D341Med (cell line): ENCODE data around the gene SCAPER.
"Not testable (repeated sequence)": the region's sequence is repeated elsewhere in the genome, so short reads cannot be mapped to it uniquely, and the experiment has no call there.

ENCODE experiments used
- DNase-seq: peaks from one replicate; pipeline ENCODE4 v3.0.0; 2012; ENCODE audit warnings: low spot score

SCAPER gene

DNA sequence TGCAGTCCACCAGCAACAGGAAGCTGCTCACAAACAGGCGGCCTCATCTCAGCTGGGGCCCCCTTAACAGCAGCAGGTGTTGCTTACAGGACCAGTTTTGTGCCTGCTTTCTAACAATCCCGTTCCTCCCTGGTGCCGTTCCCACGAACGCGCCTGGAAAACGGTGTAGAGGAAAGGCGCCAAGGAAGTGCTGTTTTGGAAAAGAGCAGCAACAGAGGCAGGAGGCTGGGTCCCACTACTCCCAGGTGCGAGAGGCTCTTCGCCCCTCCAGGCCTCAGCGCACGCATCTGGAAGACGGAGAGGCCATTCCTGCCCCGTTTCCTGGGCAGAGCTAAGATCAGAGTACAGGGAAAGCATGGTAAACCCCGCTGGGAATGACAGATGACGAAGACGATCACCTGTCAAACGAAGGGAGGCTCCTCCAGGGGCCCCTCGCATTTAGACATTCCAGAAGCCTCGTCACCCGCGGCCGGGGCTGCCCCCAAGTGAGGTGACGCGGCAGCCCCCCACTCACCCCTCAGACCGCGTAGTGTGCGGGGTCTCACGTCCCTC is 603 bp downstream of the SCAPER start:
- no peak for DNase-seq

DNA sequence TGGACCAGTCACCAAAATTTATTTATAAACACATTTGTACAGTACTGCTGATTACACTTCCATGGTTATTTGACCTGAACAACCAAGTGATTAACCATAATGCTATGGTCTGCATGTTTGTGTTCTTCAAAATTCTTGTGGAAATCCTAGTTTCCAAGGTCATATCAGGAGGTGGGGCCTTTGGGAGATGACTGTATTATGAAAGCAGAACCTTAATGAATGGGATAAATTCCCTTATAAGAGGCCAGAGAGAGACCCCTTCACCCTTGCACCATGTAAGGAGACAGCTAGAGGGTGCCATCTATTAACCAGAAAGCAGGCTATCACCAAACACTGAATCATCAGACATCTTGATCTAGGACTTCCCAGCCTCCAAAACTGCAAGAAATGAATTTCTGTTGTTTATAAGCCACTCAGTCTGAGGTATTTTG is 1.9 kb downstream of the SCAPER start:
- DNase-seq, result peak; percentile 36

DNA sequence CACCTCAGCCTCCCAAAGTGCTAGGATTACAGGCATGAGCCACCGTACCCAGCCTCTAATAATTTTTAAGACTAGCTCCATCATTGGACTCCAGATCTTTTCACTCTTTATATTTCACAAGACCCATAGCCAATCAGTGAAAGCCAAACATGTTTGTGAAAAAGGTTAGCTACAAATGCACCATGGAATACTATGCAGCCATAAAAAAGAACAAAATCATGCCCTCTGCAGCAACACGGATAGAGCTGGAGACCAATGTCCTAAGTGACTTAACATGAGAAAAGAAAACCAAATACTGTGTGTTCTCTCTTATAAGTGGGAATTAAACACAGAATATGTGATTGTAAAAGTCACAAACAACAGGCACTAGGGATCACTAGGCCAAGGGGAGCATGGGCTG is 3.2 kb downstream of the SCAPER start:
- DNase-seq, result no peak

GRCh38 chr15:76899931-76900310 is 5.2 kb downstream of the SCAPER start:
- not testable (repeated sequence) for DNase-seq

DNA sequence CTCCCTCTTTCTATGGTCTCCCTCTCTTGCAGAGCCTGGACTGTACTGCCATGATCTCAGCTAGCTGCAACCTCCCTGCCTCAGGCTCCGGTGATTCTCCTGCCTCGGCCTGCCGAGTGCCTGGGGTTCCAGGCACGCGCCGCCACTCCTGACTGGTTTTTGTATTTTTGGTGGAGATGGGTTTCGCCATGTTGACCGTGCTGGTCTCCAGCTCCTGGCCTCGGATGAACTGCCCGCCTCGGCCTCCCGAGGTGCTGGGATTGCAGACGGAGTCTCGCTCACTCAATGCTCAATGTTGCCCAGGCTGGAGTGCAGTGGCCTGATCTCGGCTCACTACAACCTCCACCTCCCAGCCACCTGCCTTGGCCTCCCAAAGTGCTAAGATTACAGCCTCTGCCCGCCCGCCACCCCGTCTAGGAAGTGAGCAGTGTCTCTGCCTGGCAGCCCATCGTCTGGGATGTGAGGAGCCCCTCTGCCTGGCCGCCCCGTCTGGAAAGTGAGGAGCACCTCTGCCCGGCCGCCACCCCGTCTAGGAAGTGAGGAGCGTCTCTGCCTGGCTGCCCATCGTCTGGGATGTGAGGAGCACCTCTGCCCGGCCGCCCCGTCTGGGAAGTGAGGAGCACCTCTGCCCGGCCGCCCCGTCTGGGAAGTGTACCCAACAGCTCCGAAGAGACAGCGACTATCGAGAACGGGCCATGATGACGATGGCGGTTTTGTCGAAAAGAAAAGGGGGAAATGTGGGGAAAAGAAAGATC is 5.8 kb downstream of the SCAPER start:
- not testable (repeated sequence) for DNase-seq

DNA sequence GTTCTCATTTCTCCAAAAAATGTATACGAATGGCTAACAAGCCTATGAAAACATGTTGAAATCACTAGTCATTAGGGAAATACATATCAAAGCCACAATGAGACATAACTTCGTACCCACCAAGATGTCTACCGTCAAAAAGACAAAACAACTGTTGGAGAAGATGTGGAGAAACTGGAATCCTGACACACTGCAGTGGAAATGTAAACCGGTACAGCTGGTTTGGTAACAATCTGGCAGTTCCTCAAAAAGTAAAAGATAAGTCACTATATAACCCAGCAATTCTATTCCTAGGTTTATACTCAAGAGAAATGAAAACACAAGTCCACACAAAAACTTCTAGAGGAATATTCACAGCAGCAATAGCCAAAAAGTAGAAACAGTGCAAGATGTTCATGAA is 7.0 kb downstream of the SCAPER start:
- DNase-seq, result no peak

DNA sequence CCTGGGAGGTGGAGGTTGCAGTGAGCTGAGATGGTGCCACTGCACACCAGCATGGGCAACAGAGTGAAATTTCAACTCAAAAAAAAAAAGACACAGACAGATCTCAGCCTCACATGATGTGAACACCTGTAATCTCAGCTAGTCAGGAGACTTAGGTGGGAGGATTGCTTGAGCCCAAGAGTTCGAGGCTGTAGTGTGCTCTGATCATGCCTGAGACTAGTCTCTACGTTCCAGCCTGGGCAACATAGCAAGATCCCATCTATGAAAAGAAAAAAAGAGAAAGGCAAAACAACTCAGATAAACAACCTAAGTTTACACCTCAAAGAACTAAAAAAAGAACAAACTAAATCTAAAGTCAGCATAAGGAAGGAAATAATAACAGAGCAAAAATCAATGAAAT is 11.0 kb downstream of the SCAPER start:
- DNase-seq, result no peak

DNA sequence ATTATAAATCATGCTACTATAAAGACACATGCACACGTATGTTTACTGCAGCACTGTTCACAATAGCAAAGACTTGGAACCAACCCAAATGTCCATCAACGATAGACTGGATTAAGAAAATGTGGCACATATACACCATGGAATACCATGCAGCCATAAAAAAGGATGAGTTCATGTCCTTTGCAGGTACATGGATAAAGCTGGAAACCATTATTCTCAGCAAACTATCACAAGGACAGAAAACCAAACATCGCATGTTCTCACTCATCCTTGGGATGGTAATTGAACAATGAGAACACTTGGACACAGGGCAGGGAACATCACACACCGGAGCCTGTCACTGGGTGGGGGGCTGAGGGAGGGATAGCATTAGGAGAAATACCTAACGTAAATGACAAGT is 12.3 kb downstream of the SCAPER start:
- DNase-seq, result not testable (repeated sequence)

GRCh38 chr15:76887280-76888141 is 17.6 kb downstream of the SCAPER start:
- DNase-seq, result not testable (repeated sequence)

- DNase-seq, result no peak
Measured at GRCh38 chr15:76885212-76885611, 19.9 kb downstream of the SCAPER start.

GRCh38 chr15:76875911-76876310 is 29.2 kb downstream of the SCAPER start:
- DNase-seq, result no peak

DNA sequence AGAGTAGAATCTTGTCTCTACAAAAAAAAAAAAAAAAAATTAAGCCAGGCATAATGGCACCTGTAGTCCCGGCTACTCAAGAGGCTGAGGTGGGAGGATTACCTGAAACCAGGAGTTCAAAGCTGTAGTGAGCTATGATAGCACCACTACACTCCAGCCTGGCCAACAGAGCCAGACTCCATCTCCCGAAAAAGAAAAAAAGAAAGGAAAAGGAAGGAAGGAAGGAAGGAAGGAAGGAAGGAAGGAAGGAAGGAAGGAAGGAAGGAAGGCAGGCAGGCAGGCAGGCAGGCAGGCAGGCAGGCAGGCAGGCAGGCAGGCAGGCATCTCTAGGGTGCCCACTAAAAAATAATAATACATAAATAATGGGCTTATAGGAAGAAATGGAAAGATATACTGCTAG is 32.1 kb downstream of the SCAPER start:
- not testable (repeated sequence) for DNase-seq

DNA sequence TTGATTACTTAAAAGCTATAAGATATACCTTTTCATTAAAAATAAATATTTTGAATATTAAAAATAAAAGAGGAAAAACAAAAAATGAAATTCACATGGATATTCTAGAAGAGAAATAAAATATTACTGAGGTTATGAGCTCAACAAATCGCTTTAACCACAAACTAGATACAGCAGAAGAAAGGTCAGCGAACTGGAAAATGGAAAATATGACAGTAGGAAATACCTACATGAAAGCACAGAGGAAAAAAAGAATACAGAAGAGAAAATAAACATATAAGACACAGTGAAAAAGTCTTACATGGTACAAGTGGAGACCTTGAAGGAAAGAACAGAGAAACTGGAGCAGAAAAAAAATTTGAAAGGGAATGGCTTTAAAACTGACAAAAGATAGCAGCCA is 33.2 kb downstream of the SCAPER start:
- DNase-seq, result no peak

DNA sequence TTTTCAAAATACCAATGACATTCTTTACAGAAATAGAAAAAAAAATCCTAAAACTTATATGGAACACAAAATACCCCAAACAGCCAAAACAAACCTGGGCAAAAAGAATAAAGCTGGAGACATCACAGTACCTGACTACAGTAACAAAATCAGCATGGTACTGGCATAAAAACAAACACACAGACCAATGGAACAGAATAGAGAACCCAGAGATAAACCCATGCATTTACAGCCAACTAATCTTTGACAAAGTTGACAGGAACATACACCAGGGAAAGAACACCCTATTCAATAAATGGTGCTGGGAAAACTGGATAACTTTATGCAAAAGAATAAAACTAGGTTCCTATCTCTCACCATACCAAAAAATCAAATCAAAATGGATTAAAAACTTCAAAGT is 36.4 kb downstream of the SCAPER start:
- DNase-seq, result no peak

DNA sequence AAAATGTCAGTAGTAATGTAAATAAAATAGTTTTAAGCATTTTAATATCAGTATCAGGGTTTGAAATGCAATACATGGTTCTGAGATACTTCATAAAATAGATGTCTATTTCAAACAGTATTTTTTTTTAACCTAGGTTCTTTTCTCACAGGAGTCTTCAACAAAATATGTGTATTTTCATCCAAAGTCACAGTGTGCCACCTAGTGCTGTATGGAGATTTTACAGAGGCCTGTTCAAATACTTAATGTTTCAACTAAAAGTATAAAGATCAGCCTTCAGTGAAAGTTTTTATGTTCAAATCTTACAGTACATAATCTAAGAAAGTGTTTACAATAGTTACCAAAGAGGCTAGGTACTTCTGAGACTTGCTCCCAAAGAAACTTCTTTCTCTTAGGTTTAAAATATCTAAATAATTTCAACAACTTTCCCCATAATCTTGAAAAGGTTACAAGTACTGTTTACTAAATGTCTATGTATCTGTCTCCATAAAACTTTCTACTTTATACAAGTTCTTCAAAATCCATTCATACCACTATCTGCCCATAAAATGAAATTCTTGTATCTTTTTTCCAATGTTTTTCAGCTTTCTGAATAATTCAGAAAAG is 38.3 kb downstream of the SCAPER start:
- no peak for DNase-seq

DNA sequence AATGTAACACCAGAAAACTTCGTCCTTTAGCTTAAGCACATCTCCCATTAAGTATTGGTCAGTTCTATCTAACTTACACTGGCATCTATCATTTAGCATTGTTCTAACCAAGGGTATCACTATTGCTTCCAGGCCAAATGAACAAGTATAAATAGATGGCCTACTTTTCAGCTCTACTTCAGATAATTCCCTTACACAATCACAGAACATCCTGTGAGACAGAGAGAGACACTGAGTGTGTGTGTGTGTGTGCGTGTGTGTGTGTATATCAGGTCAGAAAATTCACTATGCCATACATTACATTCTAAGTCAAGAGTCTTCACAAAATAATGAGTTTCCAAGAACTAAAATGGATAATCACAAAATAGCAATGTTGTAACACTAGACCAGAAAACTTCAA is 39.1 kb downstream of the SCAPER start:
- no peak for DNase-seq

DNA sequence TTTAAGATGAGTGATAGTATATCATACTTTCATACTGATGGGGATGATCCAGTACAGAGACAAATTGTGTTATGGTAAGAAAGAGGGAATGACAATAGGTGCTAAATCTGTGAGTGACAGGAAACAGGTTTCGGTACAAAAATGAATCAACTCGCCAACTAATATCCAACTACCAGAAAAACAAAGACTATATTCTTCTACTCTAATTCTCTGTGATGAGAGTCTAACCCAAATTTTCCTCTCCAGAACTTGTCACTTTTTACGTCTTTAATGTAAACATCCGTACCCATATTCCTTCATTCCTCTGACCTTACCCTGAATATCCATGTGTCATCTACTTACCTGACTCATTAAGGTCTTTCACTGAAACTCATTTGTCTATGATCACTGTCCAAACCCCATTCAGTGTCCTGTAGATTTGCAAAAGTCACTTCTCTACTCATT is 39.6 kb downstream of the SCAPER start:
- DNase-seq, result no peak

DNA sequence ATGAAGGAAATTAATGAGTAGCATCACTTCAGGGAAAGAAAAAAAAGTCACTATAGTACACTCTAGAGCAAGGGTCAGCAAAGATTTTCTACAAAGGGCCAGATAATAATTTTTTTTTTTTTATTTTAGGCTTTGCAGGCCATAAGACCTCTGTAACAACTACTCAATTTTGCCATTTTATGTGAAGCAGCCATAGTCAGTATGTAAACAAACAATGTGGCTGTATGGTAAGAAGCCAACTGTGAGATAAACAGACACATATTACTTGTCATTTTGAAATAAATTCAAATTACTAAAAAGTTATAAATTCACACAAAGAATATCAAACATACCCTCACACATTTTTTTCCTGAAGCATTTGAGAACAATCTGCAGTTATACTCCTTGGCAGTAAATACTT is 40.6 kb downstream of the SCAPER start:
- DNase-seq, result no peak

- DNase-seq, result no peak
Measured at GRCh38 chr15:76863693-76864092, 41.4 kb downstream of the SCAPER start.

DNA sequence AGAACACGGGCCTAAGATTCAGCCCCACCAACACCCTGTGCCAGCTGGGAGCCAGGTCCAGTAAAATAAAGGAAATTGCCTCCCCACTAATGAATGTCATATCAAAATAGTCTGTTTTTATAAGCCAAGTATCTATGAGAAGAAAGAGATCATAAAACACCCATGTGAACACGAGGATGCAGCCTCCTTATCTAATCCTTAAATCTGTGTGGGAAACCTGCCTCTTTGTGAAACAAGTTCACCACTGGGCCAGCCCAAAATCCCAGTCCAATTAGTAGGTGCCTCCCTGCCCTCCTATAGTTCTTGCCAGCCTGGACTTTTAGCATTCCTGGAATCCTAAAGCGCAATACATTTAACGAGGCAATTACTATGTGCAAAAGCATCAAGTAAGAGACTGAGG is 42.0 kb downstream of the SCAPER start:
- DNase-seq, result peak; percentile 53

- no peak for DNase-seq
Measured at GRCh38 chr15:76861815-76862397, 43.2 kb downstream of the SCAPER start.

DNA sequence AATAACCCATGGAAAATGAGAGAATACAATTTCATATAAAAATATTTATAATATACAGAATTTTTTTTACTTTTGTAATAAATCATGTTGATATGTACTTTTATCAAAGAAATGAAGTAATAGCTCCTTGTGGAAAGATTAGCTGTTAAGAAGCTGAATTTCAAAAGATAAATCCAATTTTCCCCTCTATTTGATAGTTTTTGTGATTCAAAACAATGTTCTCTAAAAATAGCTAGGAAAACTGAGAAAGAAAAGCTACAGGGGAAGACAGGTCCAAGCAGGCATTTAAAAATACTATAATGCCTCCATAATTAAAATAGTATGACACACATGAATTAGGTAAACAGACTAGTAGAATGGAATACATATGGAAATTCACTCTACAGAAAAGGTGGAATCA is 44.9 kb downstream of the SCAPER start:
- no peak for DNase-seq
